ENCODE results near the gene EXOC6B.

Gene EXOC6B

GRCh38 chr2:72153924-72154323, 671.9 kb downstream of the EXOC6B start:
- DNase-seq = peak; percentile 15

GRCh38 chr2:72153026-72153791, 672.6 kb downstream of the EXOC6B start:
- peak; percentile 30 for DNase-seq

DNA sequence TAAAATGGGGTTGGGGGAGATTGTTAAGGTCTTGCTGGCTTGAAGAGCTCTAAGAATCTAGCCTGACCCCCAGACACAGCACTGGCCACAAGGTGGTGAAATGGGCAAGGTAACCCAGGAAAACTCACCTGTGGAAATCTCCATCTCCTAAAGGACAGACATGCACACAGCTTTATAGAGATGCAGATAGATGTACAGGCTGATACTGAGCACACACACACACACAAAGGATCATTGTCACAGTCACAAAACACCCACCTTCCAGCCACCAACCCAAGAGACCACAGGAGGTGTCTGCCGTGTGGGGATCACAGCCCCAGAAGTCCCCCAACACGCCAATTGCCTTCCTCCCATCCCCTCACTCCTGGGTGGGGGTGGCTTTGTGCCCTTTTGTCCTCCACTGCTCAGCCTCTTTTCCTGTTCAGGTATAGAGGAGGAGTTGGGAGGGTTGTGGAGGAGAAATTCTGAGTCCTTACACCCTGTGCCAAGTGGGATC, 674.9 kb downstream of the EXOC6B start:
- DNase-seq = peak; percentile 44

DNA sequence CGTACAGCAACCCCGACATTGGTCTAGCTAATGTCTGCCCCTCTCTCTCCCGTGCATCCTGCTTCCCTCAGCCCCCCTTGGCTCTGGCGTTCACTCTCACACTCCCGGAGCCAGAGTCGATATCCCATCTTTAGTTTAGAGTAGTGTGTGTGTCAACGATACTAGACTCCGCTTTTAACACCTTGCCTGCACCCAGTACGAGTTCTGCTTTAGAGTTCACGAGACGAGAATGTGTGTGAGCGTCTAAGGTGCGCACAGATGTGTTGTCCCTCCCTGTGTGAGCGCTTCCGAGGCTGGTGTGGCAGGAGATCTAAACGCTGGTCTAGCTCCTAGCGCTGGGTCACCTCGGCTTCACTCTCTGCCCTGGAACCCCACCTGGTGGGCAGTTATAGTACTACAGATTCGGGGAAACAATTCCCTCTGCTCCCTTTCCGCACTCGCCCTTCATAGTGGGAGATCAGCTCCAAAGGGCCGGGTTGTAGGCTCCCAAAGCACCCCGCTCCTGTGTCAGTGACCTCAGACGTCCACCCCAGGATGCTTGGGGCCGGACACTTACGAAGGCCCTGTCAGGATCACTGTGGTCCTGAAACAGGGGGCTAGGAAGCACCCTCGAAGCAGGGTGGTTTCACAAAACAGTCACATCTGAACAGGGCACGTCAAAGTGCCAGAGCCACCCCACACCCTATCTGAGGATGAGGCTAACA, 675.5 kb downstream of the EXOC6B start:
- DNase-seq = peak; percentile 86

- DNase-seq = peak; percentile 58
Measured at GRCh38 chr2:72149556-72150156, 676.2 kb downstream of the EXOC6B start.

GRCh38 chr2:72148837-72149555, 676.8 kb downstream of the EXOC6B start:
- DNase-seq = peak; percentile 66

DNA sequence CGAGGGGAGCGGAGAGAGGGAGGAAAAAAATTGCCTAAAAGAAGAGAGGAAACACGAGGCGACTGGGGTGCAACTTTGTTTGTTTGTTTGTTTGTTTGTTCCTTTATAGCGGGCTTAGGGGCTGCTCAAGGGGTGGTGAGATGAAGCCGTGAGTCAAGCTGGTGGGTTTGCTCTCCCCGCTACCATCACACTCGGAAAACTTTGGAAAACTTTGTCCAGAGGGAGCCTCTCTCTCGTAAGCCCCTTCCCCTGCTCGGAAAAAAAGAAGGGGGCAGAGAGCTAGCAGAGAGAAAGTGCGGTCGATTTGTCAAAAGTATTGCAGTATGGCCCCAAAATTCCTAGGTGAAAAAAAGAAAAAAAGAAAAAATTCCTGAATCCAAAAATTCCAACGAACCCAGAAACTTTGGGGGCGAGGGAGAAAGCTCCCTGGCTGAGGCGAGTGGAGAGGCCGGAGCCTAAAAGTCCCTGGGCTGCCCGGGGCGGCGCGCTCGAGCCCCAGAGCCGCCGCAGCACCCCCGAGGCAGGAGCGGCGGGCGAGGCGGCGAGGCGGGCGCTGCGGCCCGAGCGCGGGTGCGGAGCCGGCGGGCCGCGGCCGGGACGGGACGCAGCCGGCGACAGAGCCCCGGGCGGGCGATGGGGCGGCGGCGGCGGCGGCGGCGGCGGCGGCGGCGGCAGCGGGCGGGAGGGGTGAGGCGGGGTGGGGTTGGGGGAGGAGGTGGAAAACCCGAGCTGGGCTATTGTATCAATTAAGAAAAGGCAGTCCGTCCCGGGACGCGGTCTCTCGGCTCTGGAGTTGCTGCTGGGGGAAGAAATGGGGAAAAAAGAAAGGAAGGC, 677.6 kb downstream of the EXOC6B start:
- DNase-seq = peak; percentile 52

DNA sequence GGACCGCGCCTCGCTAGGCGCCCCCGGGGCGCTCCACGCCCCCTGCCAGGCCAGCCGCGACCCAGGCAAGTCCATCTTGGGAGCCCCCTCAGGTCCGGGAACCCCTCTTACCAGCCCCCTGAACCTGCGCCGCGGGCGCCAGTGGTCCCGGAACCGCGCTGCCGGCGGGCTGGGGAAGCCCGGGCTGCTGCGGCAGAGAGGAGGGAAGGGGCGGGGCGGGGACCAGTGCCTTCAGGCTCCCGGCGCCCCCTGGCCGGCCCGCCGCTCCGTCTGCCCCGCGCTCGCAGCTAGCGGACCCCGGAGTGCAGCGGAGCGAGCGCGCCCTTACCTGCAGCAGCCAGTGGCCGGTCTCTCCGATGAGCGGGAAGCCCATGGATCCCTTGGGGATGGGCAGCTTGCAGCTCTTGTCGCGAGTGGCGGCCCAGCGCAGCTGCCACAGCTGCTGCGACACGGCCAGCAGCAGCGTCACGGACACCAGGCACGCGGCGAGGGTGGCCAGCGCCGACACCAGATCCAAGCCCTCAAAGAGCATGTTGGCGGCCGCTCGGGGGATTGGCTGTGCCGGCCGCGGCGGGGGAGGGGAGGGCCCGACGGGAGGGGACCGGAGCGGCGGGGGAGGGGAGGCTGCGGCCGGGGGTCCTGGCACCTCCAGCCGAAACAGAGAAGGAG, 678.4 kb downstream of the EXOC6B start, which contains the start of gene CYP26B1:
TSS of gene CYP26B1 (minus strand) at position 560 of the 669 bp plus-strand sequence. CDS start at position 532, 28 bp downstream.
- DNase-seq = peak; percentile 54

GRCh38 chr2:72146347-72147302, 679.2 kb downstream of the EXOC6B start:
- DNase-seq = peak; percentile 54

- peak; percentile 48 for DNase-seq
Measured at GRCh38 chr2:72145658-72146329, 680.0 kb downstream of the EXOC6B start.

DNA sequence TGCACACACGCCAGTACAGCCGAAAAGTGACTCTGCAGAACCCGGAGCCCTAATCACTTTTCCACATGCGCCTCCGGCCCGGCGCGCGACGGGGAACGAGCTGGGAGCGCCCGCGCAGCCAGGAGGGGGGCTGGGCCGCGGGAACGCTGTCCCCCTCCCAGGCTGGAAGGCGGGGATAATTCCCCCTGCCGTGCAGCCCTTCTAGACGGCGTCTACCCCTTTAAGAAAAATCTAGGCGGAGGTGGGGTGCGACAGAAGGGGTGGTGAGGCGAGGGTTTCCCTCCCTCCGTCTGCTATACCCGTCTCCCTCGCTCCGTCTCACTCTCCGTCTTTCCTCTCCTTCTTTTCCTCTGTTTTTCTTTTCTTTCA, 680.6 kb downstream of the EXOC6B start:
- DNase-seq = peak; percentile 50

- DNase-seq = peak; percentile 53
Measured at GRCh38 chr2:72144632-72145288, 681.1 kb downstream of the EXOC6B start.

- DNase-seq = no peak
Measured at GRCh38 chr2:72144274-72144631, 681.6 kb downstream of the EXOC6B start.

DNA sequence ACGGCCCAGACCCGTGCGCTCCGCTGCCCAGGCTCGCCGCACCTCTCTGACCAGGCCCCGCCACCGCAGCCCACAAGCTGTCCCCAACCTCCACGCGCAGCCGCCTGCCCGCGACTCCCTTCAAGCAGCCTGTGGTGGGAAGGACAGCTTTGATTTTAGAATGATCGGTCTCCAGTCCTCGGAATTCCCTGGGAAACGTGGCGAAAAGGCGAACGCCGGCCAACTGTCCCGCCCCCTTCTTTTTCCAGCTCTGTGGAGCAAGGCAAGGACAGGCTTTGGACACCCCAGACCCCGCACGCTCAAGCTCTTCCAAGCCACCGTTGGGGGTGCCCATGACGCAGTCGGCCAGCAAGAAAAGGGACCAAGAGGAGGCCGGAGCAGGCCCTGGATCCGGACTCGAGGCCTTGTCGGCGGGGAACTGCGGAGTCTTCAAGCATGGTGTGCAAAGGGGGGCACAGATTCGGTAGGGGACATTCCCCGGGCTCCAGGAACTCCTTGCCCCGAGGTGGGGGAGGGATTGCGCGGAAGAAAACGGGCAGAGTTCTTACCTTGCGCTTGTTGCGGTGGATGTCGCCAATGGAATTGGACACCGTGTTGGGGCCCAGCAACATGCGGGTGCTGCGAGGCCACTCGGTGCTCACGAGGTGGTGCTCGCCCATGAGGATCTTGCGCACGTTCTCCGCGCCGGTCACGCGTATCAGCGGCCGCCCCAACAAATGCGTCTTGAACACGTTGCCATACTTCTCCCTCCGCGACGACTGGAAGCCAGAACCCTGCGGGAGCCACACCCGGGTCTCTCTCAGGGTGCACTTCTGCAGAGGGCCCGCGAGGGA, 682.2 kb downstream of the EXOC6B start:
- peak; percentile 53 for DNase-seq

DNA sequence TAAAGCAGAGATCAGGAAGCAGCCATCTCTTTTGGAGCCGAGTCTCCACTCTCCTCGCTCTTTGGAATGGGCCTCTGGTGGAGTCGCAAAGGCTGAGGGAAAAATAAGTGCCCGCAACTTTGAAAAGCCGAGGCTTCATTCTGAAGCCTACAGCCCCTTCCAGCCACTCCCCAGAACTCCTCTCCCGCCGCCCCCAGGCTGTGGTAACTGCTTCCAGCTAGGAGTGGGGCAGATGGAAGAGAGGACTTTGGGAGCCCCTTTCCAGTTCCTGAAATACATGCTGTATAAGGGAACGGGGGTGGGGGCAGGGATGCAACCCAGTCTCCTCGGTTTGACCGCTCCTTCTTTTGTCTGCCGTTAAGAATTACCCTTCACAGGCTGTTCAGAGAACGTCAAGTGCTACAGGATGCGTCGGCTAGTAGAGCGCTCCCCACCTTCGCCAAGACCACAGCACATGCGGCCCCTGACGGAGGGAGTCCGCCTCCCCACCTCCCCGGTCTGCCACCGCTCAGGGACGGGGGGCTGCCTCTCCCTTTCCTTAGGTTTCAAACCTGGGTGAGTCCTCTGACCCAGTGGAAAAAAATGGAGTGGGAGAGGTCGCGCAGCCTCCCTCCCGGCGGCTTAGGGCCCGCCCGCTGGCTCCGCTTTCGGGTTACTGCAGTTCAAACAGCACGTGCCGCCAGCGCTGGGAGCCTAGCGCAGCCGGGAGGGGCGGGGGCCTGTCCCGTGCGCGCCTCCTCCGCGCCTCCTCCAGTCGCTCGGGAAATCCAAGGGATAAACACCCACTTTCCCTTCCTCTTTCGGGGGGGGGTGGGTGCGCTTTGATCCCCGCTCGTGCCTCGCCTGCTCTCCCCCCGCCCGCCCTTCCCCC, 683.0 kb downstream of the EXOC6B start:
- DNase-seq = peak; percentile 57

DNA sequence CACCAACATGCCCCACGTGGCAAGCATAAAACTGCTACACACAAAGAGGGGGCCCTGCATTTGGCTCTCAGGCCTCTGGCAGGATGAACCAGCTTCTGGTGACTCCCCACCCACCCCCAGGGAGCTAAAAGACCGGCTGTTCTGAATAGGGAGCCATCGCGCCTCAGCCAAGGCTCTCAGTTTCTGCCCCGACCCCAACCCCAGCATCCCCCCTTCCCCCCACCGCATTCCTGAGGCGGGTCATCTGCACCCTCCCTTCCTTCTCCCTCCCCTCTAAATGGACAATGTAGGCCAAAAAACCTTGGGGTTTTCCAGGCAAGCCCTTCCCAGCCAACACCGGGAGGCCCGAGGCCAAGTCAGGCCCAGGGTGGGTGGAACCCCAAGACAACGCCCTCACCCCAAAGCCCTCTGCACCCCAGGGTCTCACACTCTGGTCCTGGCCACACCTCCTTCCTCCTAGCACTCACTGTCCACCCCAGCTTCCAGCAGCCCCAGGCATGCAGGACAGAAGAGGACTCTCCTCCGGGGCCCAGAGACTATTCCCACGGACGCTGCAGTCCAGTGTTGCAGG, 683.9 kb downstream of the EXOC6B start:
- peak; percentile 30 for DNase-seq
